Mammary epithelial cell (primary cell): Measurements from ENCODE around the gene SMIM32.

ENCODE experiments used
- CTCF ChIP-seq, 2 donors: IDR thresholded peaks in 1 of 2; conservative IDR thresholded peaks in 1 of 2; 2 replicates each; pipeline ENCODE4 v1.5.1; 2011 to 2012; ENCODE audit warnings: inconsistent platforms in 2 of 2, low read length in 2 of 2, mild to moderate bottlenecking in 2 of 2, control low read depth in 1 of 2, low read depth in 1 of 2; ENCODE audit not compliant: insufficient read depth in 1 of 2; ENCODE audit errors: extremely low read depth in 1 of 2
- EZH2 ChIP-seq: IDR thresholded peaks from 2 replicates; pipeline ENCODE4 v1.6.1; 2012; ENCODE audit warnings: low read length, inconsistent platforms, borderline replicate concordance

GRCh38 chr5:136157514-136157913, 35.4 kb downstream of the SMIM32 start:
- TF ChIP-seq EZH2: no peak
- TF ChIP-seq CTCF (conservative IDR thresholded peaks at IDR 0.05 in 1 of 2, IDR thresholded peaks at IDR 0.05 in 1 of 2; ENCODE audit: extremely low read depth in 1 of 2, insufficient read depth in 1 of 2, low read depth in 1 of 2, low read length in 2 of 2): no peak
